Measurements from ENCODE around the gene LRRC26.

The LRRC26 gene

GRCh38 chr9:137187386-137187785 lies 17.5 kb upstream of the LRRC26 start:
- Histone ChIP-seq H3K36me3 (ENCODE audit: control insufficient read depth, low read length) (peaks cover 63% of the 10 kb centered on the region), H3K4me3 (ENCODE audit: low read length) (peak overlapping the region; percentile 95), H3K9me2 (replicated peaks; ENCODE audit: control insufficient read depth, low read length) (no peaks in the 10 kb centered on the region), H3K27me3 (ENCODE audit: control insufficient read depth, low read length) (no peaks in the 10 kb centered on the region), H3K79me2 (ENCODE audit: control insufficient read depth, low read length) (peaks cover 59% of the 10 kb centered on the region), H3K4me1 (ENCODE audit: control insufficient read depth, low read length) (peaks cover 29% of the 10 kb centered on the region), H3F3A (ENCODE audit: control insufficient read depth, insufficient read depth) (no peaks in the 10 kb centered on the region), H3K27ac (ENCODE audit: low read depth, low read length) (no peak overlapping the region), H3K9me3 (ENCODE audit: control insufficient read depth, insufficient read depth, low read length) (no peaks in the 10 kb centered on the region), H4K20me1 (ENCODE audit: control insufficient read depth, insufficient read depth, low read depth, low read length) (no peaks in the 10 kb centered on the region), H3K4me2 (ENCODE audit: low read length) (peak overlapping the region; percentile 72)
- TF ChIP-seq, protein P1, sequence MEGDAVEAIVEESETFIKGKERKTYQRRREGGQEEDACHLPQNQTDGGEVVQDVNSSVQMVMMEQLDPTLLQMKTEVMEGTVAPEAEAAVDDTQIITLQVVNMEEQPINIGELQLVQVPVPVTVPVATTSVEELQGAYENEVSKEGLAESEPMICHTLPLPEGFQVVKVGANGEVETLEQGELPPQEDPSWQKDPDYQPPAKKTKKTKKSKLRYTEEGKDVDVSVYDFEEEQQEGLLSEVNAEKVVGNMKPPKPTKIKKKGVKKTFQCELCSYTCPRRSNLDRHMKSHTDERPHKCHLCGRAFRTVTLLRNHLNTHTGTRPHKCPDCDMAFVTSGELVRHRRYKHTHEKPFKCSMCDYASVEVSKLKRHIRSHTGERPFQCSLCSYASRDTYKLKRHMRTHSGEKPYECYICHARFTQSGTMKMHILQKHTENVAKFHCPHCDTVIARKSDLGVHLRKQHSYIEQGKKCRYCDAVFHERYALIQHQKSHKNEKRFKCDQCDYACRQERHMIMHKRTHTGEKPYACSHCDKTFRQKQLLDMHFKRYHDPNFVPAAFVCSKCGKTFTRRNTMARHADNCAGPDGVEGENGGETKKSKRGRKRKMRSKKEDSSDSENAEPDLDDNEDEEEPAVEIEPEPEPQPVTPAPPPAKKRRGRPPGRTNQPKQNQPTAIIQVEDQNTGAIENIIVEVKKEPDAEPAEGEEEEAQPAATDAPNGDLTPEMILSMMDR (IDR thresholded peaks at IDR 0.05; ENCODE audit: low read depth, low read length, poor library complexity, severe bottlenecking) = no peak
- TF ChIP-seq EZH2phosphoT487 (IDR thresholded peaks at IDR 0.05; ENCODE audit: borderline replicate concordance, low read length) = no peak

DNA sequence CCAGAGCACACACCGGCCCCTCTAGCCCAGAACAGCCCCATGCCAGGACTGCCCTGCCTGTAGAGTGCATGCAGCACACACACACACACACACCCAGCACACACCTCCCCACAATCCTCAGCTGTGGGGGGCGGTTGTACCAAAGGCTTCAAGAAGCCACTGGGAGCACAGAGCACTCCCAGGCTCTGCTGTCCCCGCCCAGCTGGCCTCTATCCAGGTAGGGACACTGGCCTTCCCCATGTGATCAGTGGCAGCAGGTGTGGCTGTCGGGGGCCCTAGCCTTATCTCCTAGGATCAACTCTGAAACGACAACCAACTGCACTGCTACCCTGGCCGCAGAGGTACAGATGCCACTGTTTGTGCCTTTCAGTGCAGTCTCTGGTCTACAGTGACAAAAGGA lies 16.5 kb upstream of the LRRC26 start:
- peak overlapping the region; percentile 95; the same call in 1 of the 2 replicates for H3K4me3 ChIP-seq (ENCODE audit: low read length)
- no peaks in the 10 kb centered on the region for H3K27me3 ChIP-seq (ENCODE audit: control insufficient read depth, low read length)
- H3K4me2 ChIP-seq (ENCODE audit: low read length) = peak overlapping the region; percentile 72
- H3F3A ChIP-seq (ENCODE audit: control insufficient read depth, insufficient read depth) = no peaks in the 10 kb centered on the region
- H4K20me1 ChIP-seq (ENCODE audit: control insufficient read depth, insufficient read depth, low read depth, low read length) = no peaks in the 10 kb centered on the region
- no peak for TF ChIP-seq EZH2phosphoT487 (IDR thresholded peaks at IDR 0.05; ENCODE audit: borderline replicate concordance, low read length)
- TF ChIP-seq, protein P1 (IDR thresholded peaks at IDR 0.05; ENCODE audit: low read depth, low read length, poor library complexity, severe bottlenecking) = no peak
- H3K9me2 ChIP-seq (replicated peaks; ENCODE audit: control insufficient read depth, low read length) = no peaks in the 10 kb centered on the region
- H3K27ac ChIP-seq (ENCODE audit: low read depth, low read length) = no peak overlapping the region
- H3K36me3 ChIP-seq (ENCODE audit: control insufficient read depth, low read length) = peaks cover 60% of the 10 kb centered on the region
- peaks cover 59% of the 10 kb centered on the region for H3K79me2 ChIP-seq (ENCODE audit: control insufficient read depth, low read length)
- no peaks in the 10 kb centered on the region for H3K9me3 ChIP-seq (ENCODE audit: control insufficient read depth, insufficient read depth, low read length)
- peaks cover 29% of the 10 kb centered on the region for H3K4me1 ChIP-seq (ENCODE audit: control insufficient read depth, low read length)

DNA sequence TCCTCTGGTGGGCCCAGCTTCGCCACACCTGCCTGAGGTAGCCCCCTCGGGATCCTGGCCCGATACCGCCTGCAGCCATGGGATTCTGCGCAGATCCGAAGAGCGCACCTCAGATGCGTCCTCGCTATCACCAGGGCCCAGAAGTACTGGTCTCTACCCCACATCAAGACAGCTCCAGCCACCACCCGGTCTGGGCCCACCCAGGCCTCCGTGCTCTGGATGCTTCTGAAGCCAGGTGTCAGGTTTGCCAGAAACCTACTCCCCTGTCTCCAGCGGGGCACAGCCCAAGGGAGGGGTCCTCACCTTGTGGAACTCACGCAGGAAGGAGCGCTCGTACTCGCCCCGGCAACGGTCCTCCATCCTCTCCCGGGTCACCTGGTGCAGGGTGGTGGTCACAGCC lies 16.1 kb upstream of the LRRC26 start:
- TF ChIP-seq EZH2phosphoT487 (IDR thresholded peaks at IDR 0.05; ENCODE audit: borderline replicate concordance, low read length) = no peak
- TF ChIP-seq, protein P1 (IDR thresholded peaks at IDR 0.05; ENCODE audit: low read depth, low read length, poor library complexity, severe bottlenecking) = no peak
- Histone ChIP-seq H3K79me2 (ENCODE audit: control insufficient read depth, low read length) (peaks cover 59% of the 10 kb centered on the region), H3K9me2 (replicated peaks; ENCODE audit: control insufficient read depth, low read length) (no peaks in the 10 kb centered on the region), H3K36me3 (ENCODE audit: control insufficient read depth, low read length) (peaks cover 60% of the 10 kb centered on the region), H3K4me2 (ENCODE audit: low read length) (peak overlapping the region; percentile 72; the same call in 1 of the 2 replicates), H3K4me1 (ENCODE audit: control insufficient read depth, low read length) (peaks cover 29% of the 10 kb centered on the region), H3K4me3 (ENCODE audit: low read length) (no peak overlapping the region), H3K9me3 (ENCODE audit: control insufficient read depth, insufficient read depth, low read length) (no peaks in the 10 kb centered on the region), H3F3A (ENCODE audit: control insufficient read depth, insufficient read depth) (no peaks in the 10 kb centered on the region), H3K27me3 (ENCODE audit: control insufficient read depth, low read length) (no peaks in the 10 kb centered on the region), H3K27ac (ENCODE audit: low read depth, low read length) (no peak overlapping the region), H4K20me1 (ENCODE audit: control insufficient read depth, insufficient read depth, low read depth, low read length) (no peaks in the 10 kb centered on the region)

All from DOHH2 (cell line).